ENCODE results near the gene OPA1.

The OPA1 gene

GRCh38 chr3:193731656-193732055, 138.6 kb downstream of the OPA1 start:
- Mint-ChIP-seq H3K4me3 (no peak overlapping the region), H3K36me3 (ENCODE audit: insufficient read depth) (no peaks in the 10 kb centered on the region), H3K27me3 (peaks cover 17 to 51% of the 10 kb centered on the region in 2 donors), H3K9me3 (no peaks in the 10 kb centered on the region), H3K4me1 (ENCODE audit: low read depth in 2 of 2) (no peaks in the 10 kb centered on the region), H3K27ac (no peak overlapping the region)
- ATAC-seq (replicated peaks) (no peak), DNase-seq (no peak)

GRCh38 chr3:193732391-193732790, 139.4 kb downstream of the OPA1 start:
- Mint-ChIP-seq H3K27ac (no peak overlapping the region), H3K27me3 (peaks cover 17 to 47% of the 10 kb centered on the region in 2 donors), H3K9me3 (no peaks in the 10 kb centered on the region), H3K36me3 (ENCODE audit: insufficient read depth) (no peaks in the 10 kb centered on the region), H3K4me3 (no peak overlapping the region), H3K4me1 (ENCODE audit: low read depth in 2 of 2) (no peaks in the 10 kb centered on the region)
- no peak for ATAC-seq (replicated peaks)
- DNase-seq = no peak

GRCh38 chr3:193732827-193733226, 139.8 kb downstream of the OPA1 start:
- H3K27me3 Mint-ChIP-seq = peaks cover 17 to 43% of the 10 kb centered on the region in 2 donors
- H3K9me3 Mint-ChIP-seq = no peaks in the 10 kb centered on the region
- no peak overlapping the region for H3K27ac Mint-ChIP-seq
- DNase-seq (no peak), ATAC-seq (replicated peaks) (no peak)
- H3K4me1 Mint-ChIP-seq (ENCODE audit: low read depth in 2 of 2) = no peaks in the 10 kb centered on the region
- no peak overlapping the region for H3K4me3 Mint-ChIP-seq
- H3K36me3 Mint-ChIP-seq (ENCODE audit: insufficient read depth) = no peaks in the 10 kb centered on the region

- DNase-seq (no peak), ATAC-seq (replicated peaks) (no peak)
- H3K4me1 Mint-ChIP-seq (ENCODE audit: low read depth in 2 of 2) = no peaks in the 10 kb centered on the region
- no peak overlapping the region for H3K4me3 Mint-ChIP-seq
- no peaks in the 10 kb centered on the region for H3K9me3 Mint-ChIP-seq
- peaks cover 10 to 26% of the 10 kb centered on the region in 2 donors for H3K27me3 Mint-ChIP-seq
- no peak overlapping the region for H3K27ac Mint-ChIP-seq
- H3K36me3 Mint-ChIP-seq (ENCODE audit: insufficient read depth) = no peaks in the 10 kb centered on the region
Measured at GRCh38 chr3:193734737-193735366, 141.8 kb downstream of the OPA1 start.

GRCh38 chr3:193735850-193736249, 142.8 kb downstream of the OPA1 start:
- Mint-ChIP-seq H3K4me3 (no peak overlapping the region), H3K27me3 (peaks cover 6 to 16% of the 10 kb centered on the region in 2 donors), H3K4me1 (ENCODE audit: low read depth in 2 of 2) (no peaks in the 10 kb centered on the region), H3K9me3 (no peaks in the 10 kb centered on the region), H3K27ac (no peak overlapping the region), H3K36me3 (ENCODE audit: insufficient read depth) (no peaks in the 10 kb centered on the region)
- ATAC-seq (replicated peaks) = no peak
- no peak for DNase-seq

- H3K36me3 Mint-ChIP-seq (ENCODE audit: insufficient read depth) = no peaks in the 10 kb centered on the region
- no peak for ATAC-seq (replicated peaks)
- H3K27me3 Mint-ChIP-seq = peaks cover 5 to 11% of the 10 kb centered on the region in 2 donors
- no peak overlapping the region for H3K4me3 Mint-ChIP-seq
- DNase-seq = no peak
- H3K9me3 Mint-ChIP-seq = no peaks in the 10 kb centered on the region
- H3K4me1 Mint-ChIP-seq (ENCODE audit: low read depth in 2 of 2) = no peaks in the 10 kb centered on the region
- no peak overlapping the region for H3K27ac Mint-ChIP-seq
Measured at GRCh38 chr3:193736616-193737015, 143.6 kb downstream of the OPA1 start.

GRCh38 chr3:193737191-193737751, 144.3 kb downstream of the OPA1 start:
- H3K4me1 Mint-ChIP-seq (ENCODE audit: low read depth in 2 of 2) = no peaks in the 10 kb centered on the region
- H3K27ac Mint-ChIP-seq = no peak overlapping the region
- H3K36me3 Mint-ChIP-seq (ENCODE audit: insufficient read depth) = no peaks in the 10 kb centered on the region
- no peak overlapping the region for H3K4me3 Mint-ChIP-seq
- ATAC-seq (replicated peaks) = no peak
- no peak for DNase-seq
- H3K9me3 Mint-ChIP-seq = no peaks in the 10 kb centered on the region
- H3K27me3 Mint-ChIP-seq = peaks cover 5 to 8% of the 10 kb centered on the region in 2 donors

GRCh38 chr3:193742628-193743027, 149.6 kb downstream of the OPA1 start:
- no peak for DNase-seq
- no peaks in the 10 kb centered on the region for H3K36me3 Mint-ChIP-seq (ENCODE audit: insufficient read depth)
- H3K9me3 Mint-ChIP-seq = no peaks in the 10 kb centered on the region
- H3K4me3 Mint-ChIP-seq = no peak overlapping the region
- no peak overlapping the region for H3K27ac Mint-ChIP-seq
- H3K4me1 Mint-ChIP-seq (ENCODE audit: low read depth in 2 of 2) = peaks cover 0 to 4% of the 10 kb centered on the region in 2 donors
- no peak for ATAC-seq (replicated peaks)
- H3K27me3 Mint-ChIP-seq = peaks cover 13 to 35% of the 10 kb centered on the region in 2 donors

- peaks cover 13 to 35% of the 10 kb centered on the region in 2 donors for H3K27me3 Mint-ChIP-seq
- ATAC-seq (replicated peaks) (no peak), DNase-seq (no peak)
- H3K4me1 Mint-ChIP-seq (ENCODE audit: low read depth in 2 of 2) = peaks cover 0 to 4% of the 10 kb centered on the region in 2 donors
- no peaks in the 10 kb centered on the region for H3K9me3 Mint-ChIP-seq
- H3K36me3 Mint-ChIP-seq (ENCODE audit: insufficient read depth) = no peaks in the 10 kb centered on the region
- H3K4me3 Mint-ChIP-seq = no peak overlapping the region
- H3K27ac Mint-ChIP-seq = no peak overlapping the region
Measured at GRCh38 chr3:193743702-193744047, 150.7 kb downstream of the OPA1 start.

GRCh38 chr3:193744048-193744821, 151.2 kb downstream of the OPA1 start:
- no peaks in the 10 kb centered on the region for H3K9me3 Mint-ChIP-seq
- no peak for ATAC-seq (replicated peaks)
- H3K36me3 Mint-ChIP-seq (ENCODE audit: insufficient read depth) = no peaks in the 10 kb centered on the region
- peaks cover 0 to 4% of the 10 kb centered on the region in 2 donors for H3K4me1 Mint-ChIP-seq (ENCODE audit: low read depth in 2 of 2)
- DNase-seq = no peak
- H3K27me3 Mint-ChIP-seq = peaks cover 13 to 41% of the 10 kb centered on the region in 2 donors
- no peak overlapping the region for H3K27ac Mint-ChIP-seq
- H3K4me3 Mint-ChIP-seq = no peak overlapping the region

GRCh38 chr3:193744822-193745684, 152.0 kb downstream of the OPA1 start:
- DNase-seq (no peak), ATAC-seq (replicated peaks) (no peak)
- Mint-ChIP-seq H3K9me3 (no peaks in the 10 kb centered on the region), H3K36me3 (ENCODE audit: insufficient read depth) (no peaks in the 10 kb centered on the region), H3K27me3 (peaks cover 13 to 44% of the 10 kb centered on the region in 2 donors), H3K4me1 (ENCODE audit: low read depth in 2 of 2) (peaks cover 0 to 4% of the 10 kb centered on the region in 2 donors), H3K27ac (no peak overlapping the region), H3K4me3 (no peak overlapping the region)

- H3K9me3 Mint-ChIP-seq = no peaks in the 10 kb centered on the region
- H3K27me3 Mint-ChIP-seq = peaks cover 15 to 45% of the 10 kb centered on the region in 2 donors
- no peaks in the 10 kb centered on the region for H3K36me3 Mint-ChIP-seq (ENCODE audit: insufficient read depth)
- H3K27ac Mint-ChIP-seq = no peak overlapping the region
- no peak for DNase-seq
- no peak for ATAC-seq (replicated peaks)
- H3K4me1 Mint-ChIP-seq (ENCODE audit: low read depth in 2 of 2) = peaks cover 0 to 4% of the 10 kb centered on the region in 2 donors
- H3K4me3 Mint-ChIP-seq = no peak overlapping the region
Measured at GRCh38 chr3:193746832-193747231, 153.8 kb downstream of the OPA1 start.

Measured in effector memory CD8-positive, alpha-beta T cell (primary cell).